ENCODE measurements around the gene CHRNA7. TPM values are rescaled to one million over a fixed set of nuclear protein-coding genes. Genes with fewer than 3 reads are reported as not detected.

Gene CHRNA7
- total RNA-seq, 4 donors from 2014 or later, result 0.68 to 2.1 (median 1.5) TPM

DNA sequence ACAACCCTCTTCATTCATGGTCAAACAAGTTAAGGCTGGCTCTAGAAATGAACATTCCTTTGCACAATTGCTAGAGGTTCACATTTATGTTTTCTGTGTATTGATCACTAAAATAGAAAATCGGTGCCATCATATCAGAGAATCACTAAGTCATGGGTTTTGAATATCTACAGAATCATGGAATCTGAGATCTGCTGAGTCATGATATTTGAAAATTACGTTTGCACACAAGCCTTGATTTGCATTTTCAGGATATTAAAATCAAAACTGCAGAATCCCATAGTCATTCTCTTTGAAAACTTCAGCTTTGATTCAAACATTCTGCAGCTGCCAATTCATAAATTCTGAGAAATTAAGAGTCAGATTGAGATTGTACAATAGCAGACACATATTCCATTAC lies 26.1 kb upstream of the CHRNA7 start:
- H3K27me3 ChIP-seq, result peaks cover 0 to 3% (median 0%) of the 10 kb centered on the region in 4 donors
- TF ChIP-seq, protein P1, sequence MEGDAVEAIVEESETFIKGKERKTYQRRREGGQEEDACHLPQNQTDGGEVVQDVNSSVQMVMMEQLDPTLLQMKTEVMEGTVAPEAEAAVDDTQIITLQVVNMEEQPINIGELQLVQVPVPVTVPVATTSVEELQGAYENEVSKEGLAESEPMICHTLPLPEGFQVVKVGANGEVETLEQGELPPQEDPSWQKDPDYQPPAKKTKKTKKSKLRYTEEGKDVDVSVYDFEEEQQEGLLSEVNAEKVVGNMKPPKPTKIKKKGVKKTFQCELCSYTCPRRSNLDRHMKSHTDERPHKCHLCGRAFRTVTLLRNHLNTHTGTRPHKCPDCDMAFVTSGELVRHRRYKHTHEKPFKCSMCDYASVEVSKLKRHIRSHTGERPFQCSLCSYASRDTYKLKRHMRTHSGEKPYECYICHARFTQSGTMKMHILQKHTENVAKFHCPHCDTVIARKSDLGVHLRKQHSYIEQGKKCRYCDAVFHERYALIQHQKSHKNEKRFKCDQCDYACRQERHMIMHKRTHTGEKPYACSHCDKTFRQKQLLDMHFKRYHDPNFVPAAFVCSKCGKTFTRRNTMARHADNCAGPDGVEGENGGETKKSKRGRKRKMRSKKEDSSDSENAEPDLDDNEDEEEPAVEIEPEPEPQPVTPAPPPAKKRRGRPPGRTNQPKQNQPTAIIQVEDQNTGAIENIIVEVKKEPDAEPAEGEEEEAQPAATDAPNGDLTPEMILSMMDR (IDR thresholded peaks at IDR 0.05), result no peak
- TF ChIP-seq POLR2A (IDR thresholded peaks at IDR 0.05), result no peak
- 49 to 55% methylated on average over 2 of the region's 2 CpGs for WGBS, 2 donors
- no peak overlapping the region for H3K27ac ChIP-seq
- DNase-seq, result no peak
- H3K36me3 ChIP-seq, result no peaks in the 10 kb centered on the region
- intact Hi-C loops (cut with DNase I), result no loop called here
- H3K4me3 ChIP-seq, result no peak overlapping the region
- no peaks in the 10 kb centered on the region for H3K9me3 ChIP-seq
- no peaks in the 10 kb centered on the region for H3K4me1 ChIP-seq

DNA sequence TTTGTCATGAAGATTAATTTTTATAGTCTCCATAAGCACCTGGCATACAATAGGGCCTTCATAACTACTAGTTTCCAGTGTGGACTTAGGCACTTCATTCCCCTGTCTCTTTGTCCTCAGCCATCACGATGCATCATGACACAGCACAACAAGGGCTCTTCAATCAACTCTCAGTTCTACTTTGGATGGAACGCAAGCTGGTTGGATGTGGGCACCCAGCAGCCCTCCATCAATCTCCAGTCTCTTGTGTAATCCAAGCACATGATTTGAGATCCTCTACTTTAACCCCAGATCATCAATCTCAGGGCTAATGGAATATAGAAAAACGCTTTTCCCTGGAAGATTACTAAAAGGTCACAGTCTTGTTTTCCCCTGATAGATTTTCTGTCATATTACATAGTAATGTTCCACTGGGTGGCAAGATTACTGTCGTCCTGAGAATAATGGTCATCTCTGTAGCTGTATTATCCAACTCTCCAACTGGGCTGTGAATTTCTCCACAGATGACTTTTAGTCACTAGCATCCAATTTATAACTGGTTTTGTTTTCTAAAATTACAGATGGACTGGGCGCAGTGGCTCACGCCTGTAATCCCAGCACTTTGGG lies 22.9 kb upstream of the CHRNA7 start:
- H3K4me3 ChIP-seq, result no peak overlapping the region
- WGBS, 2 donors, result 70 to 81% methylated on average over 4 to 6 of the region's 6 CpGs
- no peaks in the 10 kb centered on the region for H3K9me3 ChIP-seq
- H3K36me3 ChIP-seq, result no peaks in the 10 kb centered on the region
- no peak for DNase-seq
- TF ChIP-seq, protein P1 (IDR thresholded peaks at IDR 0.05), result no peak
- TF ChIP-seq POLR2A (IDR thresholded peaks at IDR 0.05), result no peak
- intact Hi-C loops (cut with DNase I), result no loop called here
- peaks cover 0 to 3% (median 0%) of the 10 kb centered on the region in 4 donors for H3K27me3 ChIP-seq
- H3K4me1 ChIP-seq, result no peaks in the 10 kb centered on the region
- no peak overlapping the region for H3K27ac ChIP-seq

DNA sequence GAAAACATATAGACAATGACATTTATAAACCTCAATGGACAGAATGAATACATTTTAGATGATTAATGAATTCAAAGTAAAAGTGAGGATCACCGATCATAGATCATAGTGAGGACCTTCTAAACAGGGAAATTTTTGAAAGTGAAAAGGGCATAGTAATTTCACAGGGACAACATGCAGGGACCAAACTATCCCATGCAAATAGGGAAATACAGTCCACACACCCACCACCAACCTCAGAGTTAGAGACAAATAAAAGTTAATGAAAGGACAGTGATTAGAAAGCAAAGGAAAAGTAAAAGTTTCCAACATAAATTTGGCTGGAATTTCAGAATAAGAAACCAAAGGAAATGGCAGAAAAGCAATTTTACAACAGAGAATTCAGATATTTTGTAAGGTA lies 15.4 kb upstream of the CHRNA7 start:
- Histone ChIP-seq H3K4me3 (no peak overlapping the region), H3K36me3 (no peaks in the 10 kb centered on the region), H3K9me3 (no peaks in the 10 kb centered on the region), H3K27ac (no peak overlapping the region), H3K4me1 (no peaks in the 10 kb centered on the region), H3K27me3 (no peaks in the 10 kb centered on the region)
- no peak for DNase-seq
- intact Hi-C loops (cut with DNase I), result no loop called here
- TF ChIP-seq POLR2A (IDR thresholded peaks at IDR 0.05), result no peak
- TF ChIP-seq, protein P1 (IDR thresholded peaks at IDR 0.05), result no peak
- 40 to 46% methylated on average over 1 of the region's 1 CpG for WGBS, 2 donors

DNA sequence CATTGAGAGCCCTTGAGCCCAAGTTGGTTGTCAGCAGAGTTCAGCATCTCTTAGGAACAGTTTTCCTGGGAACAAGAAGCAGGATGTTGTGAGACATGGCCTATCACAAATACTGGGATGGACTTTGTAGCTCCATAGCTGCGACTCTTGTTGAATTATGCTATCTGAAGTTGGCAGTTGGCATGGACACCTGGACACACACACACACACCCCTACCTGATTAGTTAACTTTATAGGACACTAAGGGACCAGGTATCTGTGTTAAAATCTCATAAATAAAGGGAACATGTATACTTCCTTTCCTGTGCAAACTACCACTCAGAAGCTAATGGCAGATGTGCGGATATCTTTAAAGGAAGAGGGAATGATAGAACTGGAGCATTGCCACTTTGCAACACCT lies 10.2 kb upstream of the CHRNA7 start:
- Histone ChIP-seq H3K9me3 (no peaks in the 10 kb centered on the region), H3K36me3 (no peaks in the 10 kb centered on the region), H3K27ac (no peak overlapping the region), H3K4me1 (no peaks in the 10 kb centered on the region), H3K4me3 (no peak overlapping the region), H3K27me3 (no peaks in the 10 kb centered on the region)
- TF ChIP-seq, protein P1 (IDR thresholded peaks at IDR 0.05), result no peak
- TF ChIP-seq POLR2A (IDR thresholded peaks at IDR 0.05), result no peak
- DNase-seq, result no peak
- intact Hi-C loops (cut with DNase I), result no loop called here
- WGBS, 2 donors, result 92 to 95% methylated on average over 2 of the region's 2 CpGs

DNA sequence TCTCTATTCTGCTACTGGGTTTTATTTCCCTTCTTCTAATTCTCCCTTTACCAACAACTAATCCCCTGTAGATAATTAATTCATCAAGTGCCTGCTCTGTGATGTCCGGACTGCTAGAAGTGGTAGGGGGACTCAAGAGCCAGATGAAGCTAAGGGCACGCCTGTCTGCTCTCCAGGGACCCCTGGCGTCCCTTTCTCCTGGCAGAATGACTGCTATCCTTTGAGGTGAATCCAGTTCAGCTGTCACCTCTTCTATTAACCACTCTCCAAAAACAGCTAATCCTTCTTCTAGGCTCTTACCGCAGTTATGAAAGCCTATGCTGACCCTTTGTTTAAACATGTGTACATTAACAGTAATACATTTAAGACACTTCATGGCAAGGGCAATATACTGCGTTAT lies 1.4 kb upstream of the CHRNA7 start:
- 13 to 14% methylated on average over 5 of the region's 5 CpGs for WGBS, 2 donors
- H3K27me3 ChIP-seq, result peaks cover 0 to 65% (median 2%) of the 10 kb centered on the region in 4 donors
- no peaks in the 10 kb centered on the region for H3K36me3 ChIP-seq
- TF ChIP-seq, protein P1 (IDR thresholded peaks at IDR 0.05), result no peak
- TF ChIP-seq POLR2A (IDR thresholded peaks at IDR 0.05), result no peak
- DNase-seq, result no peak
- no peak overlapping the region for H3K4me3 ChIP-seq
- H3K4me1 ChIP-seq, result peaks cover 10 to 27% (median 12%) of the 10 kb centered on the region in 3 donors
- H3K9me3 ChIP-seq, result no peaks in the 10 kb centered on the region
- H3K27ac ChIP-seq, result no peak overlapping the region
- intact Hi-C loops (cut with DNase I), result no loop called here

Data from esophagus squamous epithelium (tissue), 5 donors.